ENCODE measurements around the gene OSCP1. TPM values are rescaled to one million over a fixed set of nuclear protein-coding genes. Genes with fewer than 3 reads are reported as not detected.
A peak's percentile ranks its signal among the peaks of the same experiment; 100 is the strongest.

The OSCP1 gene
- polyA plus RNA-seq, 1 donor, result 6.5 TPM

GRCh38 chr1:36425791-36426190, 24.5 kb downstream of the OSCP1 start:
- Histone ChIP-seq H3K36me3 (ENCODE audit: control insufficient read depth, insufficient read depth, low read length) (peaks cover 18% of the 10 kb centered on the region), H3K4me1 (ENCODE audit: control insufficient read depth, insufficient read depth, low read length) (no peaks in the 10 kb centered on the region), H3K27me3 (ENCODE audit: control insufficient read depth, insufficient read depth, low read length) (no peaks in the 10 kb centered on the region), H3K27ac (ENCODE audit: low read length) (no peak overlapping the region), H3K9me3 (ENCODE audit: control insufficient read depth, low read depth, low read length) (no peaks in the 10 kb centered on the region), H3K4me3 (ENCODE audit: low read length) (no peak overlapping the region)
- WGBS (ENCODE audit: insufficient coverage, low lambda C conversion rate), result 50% methylated on average over 1 of the region's 4 CpGs
- DNase-seq, result no peak

- H3K4me3 ChIP-seq (ENCODE audit: low read length), result no peak overlapping the region
- H3K36me3 ChIP-seq (ENCODE audit: control insufficient read depth, insufficient read depth, low read length), result peaks cover 22% of the 10 kb centered on the region
- H3K9me3 ChIP-seq (ENCODE audit: control insufficient read depth, low read depth, low read length), result no peaks in the 10 kb centered on the region
- WGBS (ENCODE audit: insufficient coverage, low lambda C conversion rate), result no CpG with 5 or more reads among the region's 7 CpGs
- no peak for DNase-seq
- no peaks in the 10 kb centered on the region for H3K27me3 ChIP-seq (ENCODE audit: control insufficient read depth, insufficient read depth, low read length)
- H3K27ac ChIP-seq (ENCODE audit: low read length), result no peak overlapping the region
- no peaks in the 10 kb centered on the region for H3K4me1 ChIP-seq (ENCODE audit: control insufficient read depth, insufficient read depth, low read length)
These were observed 28.6 kb downstream of the OSCP1 start for GRCh38 chr1:36421649-36422048.

GRCh38 chr1:36420836-36421317, 29.4 kb downstream of the OSCP1 start:
- no peaks in the 10 kb centered on the region for H3K27me3 ChIP-seq (ENCODE audit: control insufficient read depth, insufficient read depth, low read length)
- H3K27ac ChIP-seq (ENCODE audit: low read length), result no peak overlapping the region
- WGBS (ENCODE audit: insufficient coverage, low lambda C conversion rate), result no CpG with 5 or more reads among the region's 13 CpGs
- H3K4me3 ChIP-seq (ENCODE audit: low read length), result no peak overlapping the region
- H3K9me3 ChIP-seq (ENCODE audit: control insufficient read depth, low read depth, low read length), result no peaks in the 10 kb centered on the region
- DNase-seq, result peak; percentile 74 to 79
- H3K36me3 ChIP-seq (ENCODE audit: control insufficient read depth, insufficient read depth, low read length), result peaks cover 22% of the 10 kb centered on the region
- H3K4me1 ChIP-seq (ENCODE audit: control insufficient read depth, insufficient read depth, low read length), result peaks cover 1% of the 10 kb centered on the region

- 74% methylated on average over 4 of the region's 5 CpGs for WGBS (ENCODE audit: insufficient coverage, low lambda C conversion rate)
- Histone ChIP-seq H3K9me3 (ENCODE audit: control insufficient read depth, low read depth, low read length) (no peaks in the 10 kb centered on the region), H3K27ac (ENCODE audit: low read length) (no peak overlapping the region), H3K27me3 (ENCODE audit: control insufficient read depth, insufficient read depth, low read length) (no peaks in the 10 kb centered on the region), H3K4me1 (ENCODE audit: control insufficient read depth, insufficient read depth, low read length) (peaks cover 5% of the 10 kb centered on the region), H3K36me3 (ENCODE audit: control insufficient read depth, insufficient read depth, low read length) (peaks cover 22% of the 10 kb centered on the region), H3K4me3 (ENCODE audit: low read length) (no peak overlapping the region)
- no peak for DNase-seq
These were observed 29.8 kb downstream of the OSCP1 start for GRCh38 chr1:36420409-36420808.

- Histone ChIP-seq H3K9me3 (ENCODE audit: control insufficient read depth, low read depth, low read length) (no peaks in the 10 kb centered on the region), H3K4me1 (ENCODE audit: control insufficient read depth, insufficient read depth, low read length) (peaks cover 5% of the 10 kb centered on the region), H3K27ac (ENCODE audit: low read length) (no peak overlapping the region), H3K4me3 (ENCODE audit: low read length) (no peak overlapping the region), H3K27me3 (ENCODE audit: control insufficient read depth, insufficient read depth, low read length) (no peaks in the 10 kb centered on the region), H3K36me3 (ENCODE audit: control insufficient read depth, insufficient read depth, low read length) (peaks cover 22% of the 10 kb centered on the region)
- no peak for DNase-seq
- WGBS (ENCODE audit: insufficient coverage, low lambda C conversion rate), result 80% methylated on average over 1 of the region's 4 CpGs
These were observed 30.7 kb downstream of the OSCP1 start for GRCh38 chr1:36419569-36419968.

GRCh38 chr1:36419140-36419539, 31.1 kb downstream of the OSCP1 start:
- DNase-seq, result no peak
- H3K27me3 ChIP-seq (ENCODE audit: control insufficient read depth, insufficient read depth, low read length), result no peaks in the 10 kb centered on the region
- H3K9me3 ChIP-seq (ENCODE audit: control insufficient read depth, low read depth, low read length), result no peaks in the 10 kb centered on the region
- H3K4me3 ChIP-seq (ENCODE audit: low read length), result no peak overlapping the region
- H3K27ac ChIP-seq (ENCODE audit: low read length), result no peak overlapping the region
- WGBS (ENCODE audit: insufficient coverage, low lambda C conversion rate), result 86% methylated on average over 2 of the region's 3 CpGs
- H3K36me3 ChIP-seq (ENCODE audit: control insufficient read depth, insufficient read depth, low read length), result peaks cover 22% of the 10 kb centered on the region
- peaks cover 5% of the 10 kb centered on the region for H3K4me1 ChIP-seq (ENCODE audit: control insufficient read depth, insufficient read depth, low read length)

GRCh38 chr1:36417931-36418330, 32.3 kb downstream of the OSCP1 start:
- WGBS (ENCODE audit: insufficient coverage, low lambda C conversion rate), result no CpG with 5 or more reads among the region's 9 CpGs
- Histone ChIP-seq H3K4me3 (ENCODE audit: low read length) (no peak overlapping the region), H3K36me3 (ENCODE audit: control insufficient read depth, insufficient read depth, low read length) (peaks cover 19% of the 10 kb centered on the region), H3K27me3 (ENCODE audit: control insufficient read depth, insufficient read depth, low read length) (no peaks in the 10 kb centered on the region), H3K9me3 (ENCODE audit: control insufficient read depth, low read depth, low read length) (no peaks in the 10 kb centered on the region), H3K4me1 (ENCODE audit: control insufficient read depth, insufficient read depth, low read length) (peaks cover 5% of the 10 kb centered on the region), H3K27ac (ENCODE audit: low read length) (no peak overlapping the region)
- no peak for DNase-seq

- Histone ChIP-seq H3K27me3 (ENCODE audit: control insufficient read depth, insufficient read depth, low read length) (no peaks in the 10 kb centered on the region), H3K9me3 (ENCODE audit: control insufficient read depth, low read depth, low read length) (no peaks in the 10 kb centered on the region), H3K4me3 (ENCODE audit: low read length) (no peak overlapping the region), H3K4me1 (ENCODE audit: control insufficient read depth, insufficient read depth, low read length) (peaks cover 5% of the 10 kb centered on the region), H3K36me3 (ENCODE audit: control insufficient read depth, insufficient read depth, low read length) (peaks cover 5% of the 10 kb centered on the region), H3K27ac (ENCODE audit: low read length) (peak overlapping the region; percentile 71)
- WGBS (ENCODE audit: insufficient coverage, low lambda C conversion rate), result no CpG with 5 or more reads among the region's 15 CpGs
- DNase-seq, result peak; percentile 28 to 53
These were observed 34.5 kb downstream of the OSCP1 start for GRCh38 chr1:36415661-36416326.

- peaks cover 5% of the 10 kb centered on the region for H3K36me3 ChIP-seq (ENCODE audit: control insufficient read depth, insufficient read depth, low read length)
- H3K27ac ChIP-seq (ENCODE audit: low read length), result no peak overlapping the region
- 100% methylated on average over 1 of the region's 4 CpGs for WGBS (ENCODE audit: insufficient coverage, low lambda C conversion rate)
- no peaks in the 10 kb centered on the region for H3K9me3 ChIP-seq (ENCODE audit: control insufficient read depth, low read depth, low read length)
- no peak for DNase-seq
- H3K4me3 ChIP-seq (ENCODE audit: low read length), result no peak overlapping the region
- peaks cover 5% of the 10 kb centered on the region for H3K4me1 ChIP-seq (ENCODE audit: control insufficient read depth, insufficient read depth, low read length)
- no peaks in the 10 kb centered on the region for H3K27me3 ChIP-seq (ENCODE audit: control insufficient read depth, insufficient read depth, low read length)
These were observed 35.9 kb downstream of the OSCP1 start for GRCh38 chr1:36414384-36414783.

GRCh38 chr1:36411674-36412648, 38.3 kb downstream of the OSCP1 start:
- DNase-seq, result no peak
- Histone ChIP-seq H3K4me1 (ENCODE audit: control insufficient read depth, insufficient read depth, low read length) (peaks cover 5% of the 10 kb centered on the region), H3K4me3 (ENCODE audit: low read length) (no peak overlapping the region), H3K27ac (ENCODE audit: low read length) (no peak overlapping the region), H3K36me3 (ENCODE audit: control insufficient read depth, insufficient read depth, low read length) (no peaks in the 10 kb centered on the region), H3K9me3 (ENCODE audit: control insufficient read depth, low read depth, low read length) (no peaks in the 10 kb centered on the region), H3K27me3 (ENCODE audit: control insufficient read depth, insufficient read depth, low read length) (no peaks in the 10 kb centered on the region)
- 100% methylated on average over 2 of the region's 11 CpGs for WGBS (ENCODE audit: insufficient coverage, low lambda C conversion rate)
